Measurements from ENCODE around the gene NUDT4.
"Not testable (repeated sequence)": the region's sequence is repeated elsewhere in the genome, so short reads cannot be mapped to it uniquely, and the experiment has no call there.

NUDT4 gene

GRCh38 chr12:93379981-93380361 lies 2.2 kb downstream of the NUDT4 start:
- TF ChIP-seq CTCF (IDR thresholded peaks at IDR 0.05; ENCODE audit: low read depth, low read length): no peak
- H3K9me3 ChIP-seq: no peaks in the 10 kb centered on the region
- H3K4me3 ChIP-seq (ENCODE audit: low read depth, low read length): peak overlapping the region; percentile 79
- peaks cover 4% of the 10 kb centered on the region; the same call in 1 of the 2 replicates for H3K4me1 ChIP-seq
- H3K36me3 ChIP-seq: no peaks in the 10 kb centered on the region; the same call in 1 of the 2 replicates
- no peaks in the 10 kb centered on the region for H3K27me3 ChIP-seq
- no peak for DNase-seq

- DNase-seq: peak; percentile 12
- peak overlapping the region; percentile 79 for H3K4me3 ChIP-seq (ENCODE audit: low read depth, low read length)
- H3K9me3 ChIP-seq: no peaks in the 10 kb centered on the region
- peak; percentile 43 for TF ChIP-seq CTCF (IDR thresholded peaks at IDR 0.05; ENCODE audit: low read depth, low read length)
- no peaks in the 10 kb centered on the region; the same call in 1 of the 2 replicates for H3K36me3 ChIP-seq
- H3K4me1 ChIP-seq: peaks cover 4% of the 10 kb centered on the region; the same call in 1 of the 2 replicates
- H3K27me3 ChIP-seq: no peaks in the 10 kb centered on the region
Measured at GRCh38 chr12:93380480-93381121, 2.9 kb downstream of the NUDT4 start.

- Histone ChIP-seq H3K27me3 (no peaks in the 10 kb centered on the region), H3K36me3 (peaks cover 4% of the 10 kb centered on the region; the same call in 1 of the 2 replicates), H3K4me3 (ENCODE audit: low read depth, low read length) (0 out of 2 replicates have a peak overlapping the region, but pooled peaks have one; percentile 6), H3K9me3 (no peaks in the 10 kb centered on the region), H3K4me1 (peaks cover 4% of the 10 kb centered on the region; the same call in 1 of the 2 replicates)
- DNase-seq: no peak
- no peak for TF ChIP-seq CTCF (IDR thresholded peaks at IDR 0.05; ENCODE audit: low read depth, low read length)
Measured at GRCh38 chr12:93381161-93381975, 3.6 kb downstream of the NUDT4 start.

- DNase-seq; H3K4me3 ChIP-seq (ENCODE audit: low read depth, low read length); H3K4me1 ChIP-seq: not testable (repeated sequence)
Measured at GRCh38 chr12:93381976-93382437, 4.3 kb downstream of the NUDT4 start.

GRCh38 chr12:93387780-93388179 lies 10.1 kb downstream of the NUDT4 start:
- Histone ChIP-seq H3K4me3 (ENCODE audit: low read depth, low read length) (no peak overlapping the region), H3K4me1 (no peaks in the 10 kb centered on the region), H3K36me3 (peaks cover 4% of the 10 kb centered on the region), H3K27me3 (no peaks in the 10 kb centered on the region), H3K9me3 (no peaks in the 10 kb centered on the region)
- TF ChIP-seq CTCF (IDR thresholded peaks at IDR 0.05; ENCODE audit: low read depth, low read length): no peak
- DNase-seq: no peak

More at GRCh38 chr12:93381976-93382437, 4.3 kb downstream of the NUDT4 start:
- not testable (repeated sequence) for H3K27me3 ChIP-seq, H3K9me3 ChIP-seq, H3K36me3 ChIP-seq

- Histone ChIP-seq H3K36me3 (peaks cover 7% of the 10 kb centered on the region), H3K9me3 (no peaks in the 10 kb centered on the region), H3K4me1 (no peaks in the 10 kb centered on the region), H3K27me3 (no peaks in the 10 kb centered on the region), H3K4me3 (ENCODE audit: low read depth, low read length) (no peak overlapping the region)
- DNase-seq: no peak
- TF ChIP-seq CTCF (IDR thresholded peaks at IDR 0.05; ENCODE audit: low read depth, low read length): no peak
Measured at GRCh38 chr12:93390031-93390430, 12.3 kb downstream of the NUDT4 start.

All from BE2C (cell line).